Fibroblast of mammary gland (primary cell): ENCODE results near the gene CERK.

Experiments used
- DNase-seq: peaks from one replicate; pipeline ENCODE4 v3.0.0-alpha.2; 2010; ENCODE audit warnings: low read depth
- H3K4me3 ChIP-seq: 2 replicates; pipeline ENCODE4 v1.5.1; 2011; ENCODE audit warnings: low read depth, mild to moderate bottlenecking, low read length, moderate library complexity; ENCODE audit not compliant: control insufficient read depth
- CTCF ChIP-seq: conservative IDR thresholded peaks from 2 replicates; pipeline ENCODE4 v1.5.1; 2011; ENCODE audit warnings: low read depth, low read length, inconsistent platforms; ENCODE audit not compliant: control insufficient read depth, insufficient read depth

The CERK gene

GRCh38 chr22:46770726-46771125 lies 32.7 kb upstream of the CERK start:
- DNase-seq: no peak
- no peak overlapping the region for H3K4me3 ChIP-seq
- TF ChIP-seq CTCF: no peak

- DNase-seq: no peak
- no peak for TF ChIP-seq CTCF
- H3K4me3 ChIP-seq: no peak overlapping the region
These were observed 32.1 kb upstream of the CERK start for GRCh38 chr22:46770151-46770641.

- TF ChIP-seq CTCF: no peak
- DNase-seq: no peak
These were observed 31.7 kb upstream of the CERK start for GRCh38 chr22:46769706-46770105.

GRCh38 chr22:46769191-46769675 lies 31.2 kb upstream of the CERK start:
- no peak for DNase-seq
- no peak for TF ChIP-seq CTCF
- no peak overlapping the region for H3K4me3 ChIP-seq

More at GRCh38 chr22:46769706-46770105, 31.7 kb upstream of the CERK start:
- no peak overlapping the region for H3K4me3 ChIP-seq

GRCh38 chr22:46767249-46767985 lies 29.4 kb upstream of the CERK start:
- no peak for TF ChIP-seq CTCF
- DNase-seq: no peak
- no peak overlapping the region for H3K4me3 ChIP-seq

GRCh38 chr22:46766611-46767010 lies 28.6 kb upstream of the CERK start:
- DNase-seq: no peak
- TF ChIP-seq CTCF: no peak
- no peak overlapping the region for H3K4me3 ChIP-seq
